ENCODE results near the gene MUC5B.

The MUC5B gene

DNA sequence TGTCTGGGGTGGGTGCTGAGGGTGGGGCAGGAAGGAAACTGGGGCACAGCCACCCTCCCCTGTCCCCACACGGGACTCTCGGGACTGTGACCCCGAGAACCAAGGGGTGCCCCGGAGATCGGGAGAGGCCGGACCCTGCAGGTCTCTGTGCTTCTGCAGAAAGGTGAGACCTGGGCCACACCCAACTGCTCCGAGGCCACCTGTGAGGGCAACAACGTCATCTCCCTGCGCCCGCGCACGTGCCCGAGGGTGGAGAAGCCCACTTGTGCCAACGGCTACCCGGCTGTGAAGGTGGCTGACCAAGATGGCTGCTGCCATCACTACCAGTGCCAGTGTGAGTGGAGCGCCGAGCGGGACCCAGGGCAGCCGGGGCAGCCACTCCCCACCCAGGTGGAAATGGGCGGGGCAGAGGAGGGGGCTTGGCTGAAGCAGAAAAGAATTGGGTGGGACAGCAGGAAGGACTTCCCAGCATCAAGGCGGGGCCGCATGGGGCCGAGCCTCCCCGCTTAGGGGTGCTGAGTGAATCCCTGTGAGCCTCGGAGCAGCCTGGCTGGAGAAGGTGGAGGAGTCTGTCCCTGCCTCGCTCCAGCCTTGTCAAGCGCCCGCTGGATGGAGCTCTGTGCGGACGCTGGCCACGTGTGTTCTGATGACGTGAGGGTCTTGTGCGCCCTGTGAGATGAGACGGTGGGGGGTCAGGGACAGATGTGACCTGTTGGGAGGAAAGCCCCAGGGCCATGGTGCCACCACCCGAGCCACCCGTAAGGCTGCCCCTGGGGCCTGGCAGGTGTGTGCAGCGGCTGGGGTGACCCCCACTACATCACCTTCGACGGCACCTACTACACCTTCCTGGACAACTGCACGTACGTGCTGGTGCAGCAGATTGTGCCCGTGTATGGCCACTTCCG lies 29.3 kb upstream of the MUC5B start:
- DNase-seq: no peak

DNA sequence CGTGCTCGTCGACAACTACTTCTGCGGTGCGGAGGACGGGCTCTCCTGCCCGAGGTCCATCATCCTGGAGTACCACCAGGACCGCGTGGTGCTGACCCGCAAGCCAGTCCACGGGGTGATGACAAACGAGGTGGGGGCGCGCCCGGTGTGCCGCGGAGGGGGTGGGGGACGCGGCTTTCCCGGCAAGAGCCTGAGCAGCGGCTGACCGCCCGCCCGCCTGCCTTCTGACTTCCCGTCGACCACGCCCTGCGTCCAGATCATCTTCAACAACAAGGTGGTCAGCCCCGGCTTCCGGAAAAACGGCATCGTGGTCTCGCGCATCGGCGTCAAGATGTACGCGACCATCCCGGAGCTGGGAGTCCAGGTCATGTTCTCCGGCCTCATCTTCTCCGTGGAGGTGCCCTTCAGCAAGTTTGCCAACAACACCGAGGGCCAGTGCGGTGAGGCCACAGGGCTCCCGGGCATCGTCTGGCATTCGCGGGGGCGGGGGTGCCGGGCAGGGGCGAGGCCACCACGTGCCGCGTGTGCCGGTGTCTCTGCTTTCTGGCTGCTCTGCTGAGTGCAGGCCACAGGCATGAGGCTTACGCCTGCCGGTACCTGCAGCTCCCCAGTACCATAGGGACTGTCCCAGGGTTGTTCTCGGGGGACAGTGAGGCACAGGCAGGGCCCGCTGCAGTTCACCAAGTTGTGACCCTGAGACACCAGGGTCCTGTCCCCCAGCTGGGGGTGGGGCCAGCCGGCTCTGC lies 28.5 kb upstream of the MUC5B start:
- no peak for DNase-seq

DNA sequence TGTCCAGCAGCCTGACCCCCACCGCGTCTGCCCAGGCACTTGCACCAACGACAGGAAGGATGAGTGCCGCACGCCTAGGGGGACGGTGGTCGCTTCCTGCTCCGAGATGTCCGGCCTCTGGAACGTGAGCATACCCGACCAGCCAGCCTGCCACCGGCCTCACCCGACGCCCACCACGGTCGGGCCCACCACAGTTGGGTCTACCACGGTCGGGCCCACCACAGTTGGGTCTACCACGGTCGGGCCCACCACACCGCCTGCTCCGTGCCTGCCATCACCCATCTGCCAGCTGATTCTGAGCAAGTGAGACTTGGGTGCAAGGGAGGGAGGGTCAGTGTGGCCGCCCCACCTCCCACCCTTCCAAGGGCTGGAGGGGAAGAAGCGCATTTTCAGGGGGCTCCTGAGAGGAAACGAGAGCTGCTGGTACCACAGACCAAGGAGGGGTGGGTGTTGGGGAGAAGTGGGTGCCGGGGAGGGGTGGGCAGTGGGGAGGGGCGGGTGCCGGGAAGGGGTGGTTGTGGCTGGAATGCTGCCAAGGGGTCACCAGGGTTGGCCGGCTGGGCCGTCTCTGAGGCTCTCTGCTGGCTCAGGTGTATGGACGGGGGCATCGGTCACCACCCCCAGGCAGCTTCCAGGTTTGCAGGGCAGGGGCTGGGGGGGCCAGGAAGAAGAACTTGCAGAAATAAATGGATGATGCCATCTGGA lies 27.7 kb upstream of the MUC5B start:
- no peak for DNase-seq

DNA sequence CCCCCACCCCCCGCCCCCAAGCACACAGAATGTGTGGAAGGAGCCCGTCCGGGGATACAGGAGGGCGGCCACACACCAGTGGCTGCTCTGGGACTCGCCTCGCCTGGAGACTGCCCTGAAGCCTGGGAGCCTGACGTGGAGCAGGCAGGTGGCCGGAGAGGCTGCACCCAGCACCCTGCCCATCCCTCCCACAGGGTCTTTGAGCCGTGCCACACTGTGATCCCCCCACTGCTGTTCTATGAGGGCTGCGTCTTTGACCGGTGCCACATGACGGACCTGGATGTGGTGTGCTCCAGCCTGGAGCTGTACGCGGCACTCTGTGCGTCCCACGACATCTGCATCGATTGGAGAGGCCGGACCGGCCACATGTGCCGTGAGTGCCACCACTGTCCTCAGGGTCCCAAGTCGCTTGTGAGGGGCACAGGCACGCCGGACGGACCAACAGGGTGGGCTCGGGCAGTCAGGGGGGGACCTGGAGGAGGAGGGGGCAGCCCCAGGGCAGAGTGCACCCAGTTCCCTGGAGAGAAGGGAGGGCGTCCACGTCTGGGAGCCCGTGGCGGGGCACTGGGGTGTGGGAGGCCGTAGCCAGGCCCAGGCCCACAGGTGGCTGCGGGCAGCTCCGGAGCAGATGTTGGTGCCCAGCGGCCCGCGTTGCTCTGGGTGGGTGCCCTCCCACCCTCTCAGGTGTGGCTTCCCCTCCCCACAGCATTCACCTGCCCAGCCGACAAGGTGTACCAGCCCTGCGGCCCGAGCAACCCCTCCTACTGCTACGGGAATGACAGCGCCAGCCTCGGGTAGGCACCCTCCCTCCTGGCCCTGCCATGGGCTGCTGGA lies 27.0 kb upstream of the MUC5B start:
- no peak for DNase-seq

DNA sequence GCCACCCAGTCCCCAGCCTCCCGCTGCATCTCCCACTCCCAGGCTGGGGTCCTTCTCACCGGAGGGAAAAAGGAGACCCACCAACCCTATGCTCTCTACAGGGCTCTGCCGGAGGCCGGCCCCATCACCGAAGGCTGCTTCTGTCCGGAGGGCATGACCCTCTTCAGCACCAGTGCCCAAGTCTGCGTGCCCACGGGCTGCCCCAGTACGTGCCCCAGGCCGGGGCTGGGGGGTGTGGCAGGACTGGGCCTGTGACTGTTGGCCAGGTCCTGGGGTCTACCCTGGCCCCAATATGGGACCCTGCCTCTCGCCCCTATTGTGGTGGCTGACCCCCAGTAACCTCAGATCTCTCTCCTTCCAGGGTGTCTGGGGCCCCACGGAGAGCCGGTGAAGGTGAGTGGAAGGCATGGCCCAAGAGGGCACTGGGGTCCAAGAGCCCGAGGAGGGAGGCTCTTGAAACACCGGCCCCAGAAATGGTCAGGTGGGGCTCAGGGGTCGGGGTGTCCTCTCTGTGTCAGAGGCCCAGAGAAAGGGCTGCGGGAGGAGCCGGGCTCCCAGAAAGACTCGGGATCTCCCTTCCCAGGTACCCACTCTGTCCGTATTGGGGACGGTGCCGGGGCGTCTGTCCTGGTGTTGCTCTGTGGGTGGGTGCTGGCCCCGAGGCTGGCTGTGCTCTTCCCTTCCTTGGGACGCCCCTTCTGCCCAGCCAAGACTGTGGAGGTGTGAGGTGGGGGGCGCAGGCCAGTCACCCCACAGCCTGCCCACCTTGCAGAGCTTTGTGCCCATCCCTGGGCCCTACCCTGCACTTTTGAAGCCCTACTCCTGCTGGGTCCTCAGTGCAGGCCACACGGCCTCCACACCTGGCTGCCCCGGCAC lies 26.1 kb upstream of the MUC5B start:
- no peak for DNase-seq

GRCh38 chr11:1197431-1197885 lies 25.4 kb upstream of the MUC5B start:
- DNase-seq: no peak

DNA sequence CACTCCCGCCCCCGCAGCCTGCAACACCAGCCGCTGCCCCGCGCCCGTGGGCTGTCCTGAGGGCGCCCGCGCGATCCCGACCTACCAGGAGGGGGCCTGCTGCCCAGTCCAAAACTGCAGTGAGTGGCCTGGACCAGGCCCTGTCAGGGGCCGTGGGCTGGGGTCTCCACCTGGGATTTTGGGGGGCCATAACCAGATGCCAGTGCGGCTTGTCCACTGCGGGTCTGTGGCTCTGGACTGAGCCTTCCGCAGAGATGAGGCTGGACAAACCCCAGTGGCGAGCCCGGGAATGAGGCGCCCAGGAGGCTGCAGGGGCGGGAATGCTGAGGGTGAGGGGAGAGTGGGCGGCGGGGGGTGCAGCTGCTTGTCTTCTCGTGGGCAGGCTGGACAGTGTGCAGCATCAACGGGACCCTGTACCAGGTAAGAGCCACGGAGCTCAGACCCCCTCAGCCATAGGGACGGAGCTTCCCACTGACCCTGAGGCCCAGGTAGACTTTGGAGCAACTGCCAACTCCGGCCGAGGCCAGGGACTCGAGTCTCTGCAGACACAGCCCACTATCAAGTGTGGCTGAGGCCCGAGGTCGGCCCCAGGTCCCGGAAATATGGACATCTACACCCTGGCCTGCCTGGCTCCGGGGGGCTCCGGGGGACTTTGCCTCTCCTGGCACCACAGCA lies 24.8 kb upstream of the MUC5B start:
- DNase-seq: no peak

DNA sequence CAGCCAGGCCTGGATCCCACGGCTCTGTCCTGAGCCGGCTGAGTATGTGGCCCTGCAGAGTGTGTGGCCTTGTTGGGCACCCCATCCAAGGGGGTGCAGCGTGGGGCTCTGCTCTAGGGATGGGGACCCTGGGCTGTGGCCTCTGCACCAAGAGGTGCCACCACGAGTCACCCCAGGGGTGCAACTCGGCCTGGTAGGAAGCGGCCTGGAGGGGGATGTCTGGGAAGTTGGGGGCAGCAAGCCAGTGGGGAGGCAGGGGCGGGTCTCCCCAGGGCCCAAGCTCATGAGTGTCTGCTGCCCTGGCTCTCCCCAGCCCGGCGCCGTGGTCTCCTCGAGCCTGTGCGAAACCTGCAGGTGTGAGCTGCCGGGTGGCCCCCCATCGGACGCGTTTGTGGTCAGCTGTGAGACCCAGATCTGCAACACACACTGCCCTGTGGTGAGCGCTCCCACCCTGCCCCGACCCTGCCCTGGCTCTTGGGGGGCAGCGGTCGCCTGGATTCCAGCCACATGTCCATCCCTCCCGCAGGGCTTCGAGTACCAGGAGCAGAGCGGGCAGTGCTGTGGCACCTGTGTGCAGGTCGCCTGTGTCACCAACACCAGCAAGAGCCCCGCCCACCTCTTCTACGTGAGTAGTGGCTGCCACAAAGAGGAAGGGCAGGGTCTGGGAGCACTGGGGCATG lies 24.2 kb upstream of the MUC5B start:
- no peak for DNase-seq

DNA sequence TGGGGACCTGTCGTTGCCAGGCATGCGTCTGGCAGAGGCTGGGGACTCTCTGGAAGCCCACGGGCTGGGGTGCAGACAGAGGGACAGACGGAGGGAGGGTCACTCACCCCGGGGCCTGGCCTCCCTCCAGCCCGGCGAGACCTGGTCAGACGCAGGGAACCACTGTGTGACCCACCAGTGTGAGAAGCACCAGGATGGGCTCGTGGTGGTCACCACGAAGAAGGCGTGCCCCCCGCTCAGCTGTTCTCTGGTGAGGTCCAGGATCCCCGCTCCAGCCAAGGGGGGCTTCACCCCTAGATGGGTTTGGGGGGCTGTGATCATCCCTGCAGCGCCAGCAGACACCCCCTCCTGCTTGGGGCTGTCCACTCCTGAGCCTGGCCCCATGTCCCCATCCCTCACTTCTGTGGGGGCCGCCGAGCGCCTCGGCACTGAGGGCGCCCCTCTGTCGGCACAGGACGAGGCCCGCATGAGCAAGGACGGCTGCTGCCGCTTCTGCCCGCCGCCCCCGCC lies 23.6 kb upstream of the MUC5B start:
- DNase-seq: no peak

- DNase-seq: no peak
Observed at GRCh38 chr11:1199751-1200610, 22.9 kb upstream of the MUC5B start.

DNA sequence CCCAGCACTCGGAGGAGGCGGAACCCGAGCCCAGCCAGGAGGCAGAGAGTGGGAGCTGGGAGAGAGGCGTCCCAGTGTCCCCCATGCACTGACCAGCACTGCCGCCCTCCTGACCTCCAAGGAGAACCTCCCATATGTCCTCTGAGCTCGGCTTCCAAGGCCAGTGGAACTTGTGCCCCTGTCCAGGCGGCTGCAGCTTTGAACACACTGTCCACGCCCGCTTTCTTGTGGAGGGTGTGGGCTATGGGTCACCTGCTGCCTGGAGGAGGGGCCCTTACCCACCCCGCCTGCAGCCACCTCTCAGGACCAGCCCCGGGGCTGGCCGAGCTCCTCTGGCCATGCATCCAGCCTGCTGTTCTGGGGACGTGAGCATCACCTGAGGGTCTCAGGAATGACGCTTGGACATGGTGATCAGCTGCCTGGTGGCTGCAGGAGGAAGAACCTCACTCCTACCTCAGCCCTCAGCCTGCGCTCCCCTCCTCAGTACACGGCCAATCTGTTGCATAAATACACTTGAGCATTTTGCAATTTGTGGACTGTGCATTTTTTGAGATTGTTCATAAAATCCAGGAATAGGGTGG lies 22.2 kb upstream of the MUC5B start:
- no peak for DNase-seq

DNA sequence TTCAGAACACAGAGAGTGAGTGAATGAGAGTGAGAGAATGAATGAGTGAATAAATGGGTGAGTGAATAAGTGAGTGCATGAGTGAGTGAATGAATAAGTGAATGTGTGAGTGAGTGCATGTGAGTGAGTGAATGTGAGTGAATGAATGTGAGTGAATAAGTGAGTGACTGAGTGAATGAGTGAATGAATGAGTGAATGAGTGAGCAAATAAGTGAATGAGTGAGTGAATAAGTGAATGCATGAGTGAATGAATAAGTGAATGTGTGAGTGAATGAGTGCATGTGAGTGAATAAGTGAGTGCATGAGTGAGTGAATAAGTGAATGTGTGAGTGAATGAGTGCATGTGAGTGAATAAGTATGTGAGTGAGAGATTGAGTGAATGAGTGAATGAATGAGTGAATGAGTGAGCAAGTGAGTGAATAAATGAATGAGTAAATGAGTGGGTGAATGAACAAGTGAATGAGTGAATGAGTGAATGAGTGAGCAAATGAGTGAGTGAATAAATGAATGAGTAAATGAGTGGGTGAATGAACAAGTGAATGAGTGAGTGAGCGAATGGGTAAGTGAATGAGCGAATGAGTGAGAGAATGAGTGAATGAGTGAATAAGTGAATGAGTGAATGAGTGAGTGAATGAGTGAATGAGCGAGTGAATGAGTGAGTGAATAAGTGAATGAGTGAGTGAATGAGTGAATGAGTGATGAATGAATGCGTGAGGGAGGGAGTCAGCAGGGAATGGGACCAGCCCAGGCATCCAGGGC lies 21.3 kb upstream of the MUC5B start:
- no peak for DNase-seq

DNA sequence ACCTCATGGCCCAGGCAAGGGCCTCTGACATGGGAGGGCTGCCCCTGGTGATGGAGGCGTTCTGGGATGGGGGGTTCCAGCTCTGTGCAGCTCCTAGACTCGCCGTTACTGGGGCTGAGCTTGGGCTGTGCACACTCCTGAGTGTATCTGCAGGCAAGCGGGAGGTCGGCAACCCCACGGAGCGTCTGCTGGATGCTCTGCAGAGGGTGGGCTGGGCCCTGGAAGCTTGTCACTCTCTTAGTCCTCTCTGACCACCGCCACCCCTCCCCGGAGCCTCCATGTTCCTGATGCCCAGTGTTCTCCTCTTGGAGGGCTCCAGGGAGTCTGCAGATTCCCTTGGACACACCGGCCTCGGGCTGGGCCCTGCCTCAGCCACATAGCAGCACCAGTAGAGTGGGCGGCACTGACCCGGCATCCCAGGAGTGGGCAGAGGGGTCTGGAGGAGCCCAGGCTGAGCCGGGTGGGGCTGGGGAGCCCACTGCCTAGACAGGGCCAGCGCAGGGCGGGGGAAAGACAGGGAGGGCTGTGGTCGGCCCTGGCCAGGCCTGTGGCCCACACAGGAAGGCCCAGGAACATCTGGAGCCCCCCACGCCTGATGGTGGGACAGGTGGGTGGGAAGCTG lies 20.6 kb upstream of the MUC5B start:
- DNase-seq: no peak

DNA sequence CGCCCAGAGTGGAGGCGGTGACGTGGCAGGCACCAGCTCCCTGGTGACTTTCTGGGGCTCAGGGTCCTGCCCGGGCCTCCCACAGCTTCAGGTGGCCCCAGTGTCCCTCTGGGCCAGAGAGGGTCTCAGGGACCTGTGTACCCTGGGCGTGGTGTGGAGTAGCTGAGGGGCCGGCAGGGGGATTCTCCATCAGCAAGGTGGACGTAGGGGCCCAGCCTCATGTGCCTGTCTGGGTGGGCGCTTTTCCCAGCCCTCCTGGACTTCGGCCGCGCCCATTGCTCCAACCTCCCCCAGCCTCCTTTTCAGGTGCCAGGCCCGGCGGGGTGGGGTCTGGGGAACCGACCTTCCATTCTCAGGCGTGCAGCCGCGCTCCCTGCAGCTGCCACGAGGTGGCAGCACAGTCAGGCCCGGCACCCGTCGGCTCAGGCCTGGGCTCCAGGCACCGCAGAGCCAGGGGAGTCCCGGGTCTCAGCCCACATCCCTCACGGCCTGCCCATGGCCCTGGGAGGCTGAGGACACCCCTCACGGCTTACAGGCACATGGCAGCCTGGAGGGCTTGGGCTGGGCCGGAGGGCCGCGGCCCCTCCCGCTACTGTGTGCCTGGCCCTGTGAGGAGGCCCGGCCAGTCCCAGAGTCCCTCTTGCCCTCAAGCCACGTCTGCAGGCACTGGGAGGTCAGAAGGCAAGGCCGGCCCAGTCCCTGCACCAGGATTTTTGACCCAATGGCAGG lies 19.9 kb upstream of the MUC5B start:
- DNase-seq: peak; percentile 53

DNA sequence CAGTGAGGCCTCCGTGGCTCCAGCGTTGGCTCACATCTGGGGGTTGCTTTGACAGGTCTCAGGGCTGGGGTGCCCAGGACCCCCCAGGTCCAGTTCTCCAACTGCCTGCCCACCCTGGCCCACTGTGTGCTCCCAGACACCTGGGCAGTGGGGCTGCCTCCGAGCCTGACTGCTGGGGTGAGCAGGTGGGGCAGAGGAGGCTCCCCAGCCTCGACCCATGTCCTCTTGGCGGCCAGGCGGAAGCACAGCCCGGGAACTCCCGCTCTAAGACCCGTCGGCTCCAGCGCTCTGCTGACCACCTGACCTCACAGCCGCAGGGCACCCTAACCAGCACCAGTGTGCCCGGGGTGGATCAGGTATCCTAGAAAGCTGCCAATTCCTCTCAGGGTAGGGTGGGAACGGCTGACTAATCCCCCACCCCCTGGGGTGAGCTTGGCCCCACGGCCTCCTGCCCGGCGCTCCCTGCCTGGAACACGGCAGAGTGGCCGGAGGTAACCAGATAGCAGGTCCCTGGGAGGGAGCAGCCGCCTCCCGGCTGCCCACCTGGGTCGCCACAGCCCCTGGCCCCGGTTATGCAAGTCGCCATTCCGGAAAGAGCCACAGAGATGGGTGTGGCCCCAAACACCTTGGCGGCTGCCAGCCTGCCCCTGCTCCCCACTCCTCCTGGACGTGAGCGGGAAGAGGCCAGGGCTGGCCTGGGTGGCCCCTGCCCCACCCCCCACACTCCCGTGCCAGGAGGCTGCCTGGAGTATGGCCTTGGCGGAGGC lies 19.2 kb upstream of the MUC5B start:
- no peak for DNase-seq

Measured in CD4-positive, alpha-beta T cell treated with Interleukin-17A for 1 hour (primary cell).